Fibroblast of mammary gland (primary cell): ENCODE measurements around the gene CNDP1.
"Not testable (repeated sequence)": the region's sequence is repeated elsewhere in the genome, so short reads cannot be mapped to it uniquely, and the experiment has no call there.

Source experiments
- DNase-seq: peaks from one replicate; pipeline ENCODE4 v3.0.0-alpha.2; 2010; ENCODE audit warnings: low read depth
- H3K4me3 ChIP-seq: 2 replicates; pipeline ENCODE4 v1.5.1; 2011; ENCODE audit warnings: low read depth, mild to moderate bottlenecking, low read length, moderate library complexity; ENCODE audit not compliant: control insufficient read depth
- CTCF ChIP-seq: conservative IDR thresholded peaks from 2 replicates; pipeline ENCODE4 v1.5.1; 2011; ENCODE audit warnings: low read depth, low read length, inconsistent platforms; ENCODE audit not compliant: control insufficient read depth, insufficient read depth

Gene CNDP1

GRCh38 chr18:74498712-74499627 lies 35.3 kb upstream of the CNDP1 start:
- peak overlapping the region; percentile 34 for H3K4me3 ChIP-seq
- peak; percentile 10 for DNase-seq
- TF ChIP-seq CTCF: no peak

- no peak for TF ChIP-seq CTCF
- peak overlapping the region; percentile 34 for H3K4me3 ChIP-seq
- peak; percentile 74 for DNase-seq
Measured at GRCh38 chr18:74499633-74500032, 34.7 kb upstream of the CNDP1 start.

GRCh38 chr18:74500372-74500771 lies 33.9 kb upstream of the CNDP1 start:
- H3K4me3 ChIP-seq: no peak overlapping the region
- no peak for TF ChIP-seq CTCF
- DNase-seq: no peak

- not testable (repeated sequence) for H3K4me3 ChIP-seq, DNase-seq
Measured at GRCh38 chr18:74500774-74501173, 33.5 kb upstream of the CNDP1 start.

GRCh38 chr18:74501386-74501785 lies 32.9 kb upstream of the CNDP1 start:
- no peak for DNase-seq
- TF ChIP-seq CTCF: no peak
- H3K4me3 ChIP-seq: no peak overlapping the region

GRCh38 chr18:74503137-74503536 lies 31.2 kb upstream of the CNDP1 start:
- no peak for DNase-seq
- no peak overlapping the region for H3K4me3 ChIP-seq
- TF ChIP-seq CTCF: no peak

- no peak for DNase-seq
- no peak for TF ChIP-seq CTCF
- no peak overlapping the region for H3K4me3 ChIP-seq
Measured at GRCh38 chr18:74505776-74506175, 28.5 kb upstream of the CNDP1 start.
